Uterus (tissue), 4 donors: Measurements from ENCODE around the gene SRPK2. TPM values are rescaled to one million over a fixed set of nuclear protein-coding genes. Genes with fewer than 3 reads are reported as not detected.

Experiments used
- DNase-seq, 2 donors: peaks; one replicate each; pipeline ENCODE4 v3.0.0-alpha.2; 2019 to 2020
- H3K27ac ChIP-seq, 2 donors: fragments of 200-600 bp; sonication (generic); 1 replicate in 1 of 2; 2 replicates in 1 of 2; pipeline ENCODE4 v1.5.1; 2016 to 2018
- H3K27me3 ChIP-seq, 2 donors: fragments of 200-600 bp; sonication (generic); one replicate each; pipeline ENCODE4 v1.5.1; 2018 to 2019; ENCODE audit warnings: control low read depth in 1 of 2
- H3K36me3 ChIP-seq, 2 donors: fragments of 200-600 bp; sonication (generic); one replicate each; pipeline ENCODE4 v1.5.1; 2019; ENCODE audit warnings: control low read depth in 1 of 2
- H3K4me1 ChIP-seq, 2 donors: fragments of 200-600 bp; sonication (generic); one replicate each; pipeline ENCODE4 v1.5.1; 2018 to 2019; ENCODE audit warnings: control low read depth in 1 of 2
- H3K4me3 ChIP-seq, 2 donors: fragments of 200-600 bp; sonication (generic); 1 replicate in 1 of 2; 2 replicates in 1 of 2; pipeline ENCODE4 v1.5.1; 2018 to 2019; ENCODE audit warnings: mild to moderate bottlenecking in 1 of 2
- H3K9me3 ChIP-seq, 2 donors: fragments of 200-600 bp; sonication (generic); one replicate each; pipeline ENCODE4 v1.5.1; 2019; ENCODE audit warnings: control low read depth in 1 of 2
- CTCF ChIP-seq, 4 experiments: fragments of 200-600 bp in 2 of 4; fragments of 450-650 bp in 2 of 4; sonication (generic) in 2 of 4; IDR thresholded peaks; one replicate each; pipeline ENCODE4 v1.5.1; 2016 to 2019; ENCODE audit warnings: antibody characterized with exemption in 4 of 4, mild to moderate bottlenecking in 2 of 4, moderate library complexity in 1 of 4
- POLR2A ChIP-seq, 2 donors: fragments of 450-650 bp; IDR thresholded peaks; one replicate each; pipeline ENCODE4 v1.6.1; 2016; ENCODE audit warnings: antibody characterized with exemption in 2 of 2, mild to moderate bottlenecking in 1 of 2, moderate library complexity in 1 of 2
- intact Hi-C: fragments of 100-400 bp; cut with DNase I; formaldehyde crosslinking; loops from one replicate; pipeline ENCODE4 v1.15.1; 2023; ENCODE audit warnings: low total_unique reads
- total RNA-seq, 4 donors: library from RNA; depleted of rRNA in 3 of 4; stranded (reverse); fragments of >200 nt in 3 of 4; gene quantifications; one replicate each; pipeline versions ENCODE4 v1.1.0 to v1.2.4, GENCODE V29; 2014 to 2023
- donor health status: DM: yes; HTN: yes; CAD: no.

Gene SRPK2
- total RNA-seq, 4 donors from 2014 or later = 40.0 to 129 (median 76.6) TPM

GRCh38 chr7:105098863-105099515, 289.7 kb downstream of the SRPK2 start:
- H3K4me1 ChIP-seq = peaks cover 0 to 4% of the 10 kb centered on the region in 2 donors
- no peaks in the 10 kb centered on the region for H3K36me3 ChIP-seq
- H3K4me3 ChIP-seq = no peak overlapping the region
- no peak for DNase-seq
- intact Hi-C loops = no loop called here
- TF ChIP-seq CTCF (IDR thresholded peaks at IDR 0.05) = no peak
- H3K9me3 ChIP-seq = no peaks in the 10 kb centered on the region
- no peaks in the 10 kb centered on the region for H3K27me3 ChIP-seq
- no peak overlapping the region for H3K27ac ChIP-seq

GRCh38 chr7:105097619-105098018, 291.1 kb downstream of the SRPK2 start:
- intact Hi-C loops = no loop called here
- peaks cover 0 to 4% of the 10 kb centered on the region in 2 donors for H3K4me1 ChIP-seq
- no peaks in the 10 kb centered on the region for H3K9me3 ChIP-seq
- TF ChIP-seq POLR2A (IDR thresholded peaks at IDR 0.05) (no peak), CTCF (IDR thresholded peaks at IDR 0.05) (no peak)
- H3K4me3 ChIP-seq = no peak overlapping the region
- no peaks in the 10 kb centered on the region for H3K36me3 ChIP-seq
- no peak for DNase-seq
- H3K27ac ChIP-seq = peak overlapping the region in 1 of 2 donors; percentile 20
- H3K27me3 ChIP-seq = no peaks in the 10 kb centered on the region

- Histone ChIP-seq H3K27ac (no peak overlapping the region), H3K36me3 (no peaks in the 10 kb centered on the region), H3K9me3 (no peaks in the 10 kb centered on the region), H3K27me3 (no peaks in the 10 kb centered on the region), H3K4me1 (peaks cover 0 to 4% of the 10 kb centered on the region in 2 donors), H3K4me3 (no peak overlapping the region)
- intact Hi-C loops = no loop called here
- DNase-seq = no peak
- TF ChIP-seq CTCF (IDR thresholded peaks at IDR 0.05) (no peak), POLR2A (IDR thresholded peaks at IDR 0.05) (no peak)
Measured at GRCh38 chr7:105096306-105096705, 292.4 kb downstream of the SRPK2 start.

GRCh38 chr7:105094966-105095365, 293.8 kb downstream of the SRPK2 start:
- intact Hi-C loops = no loop called here
- no peaks in the 10 kb centered on the region for H3K36me3 ChIP-seq

GRCh38 chr7:105088456-105088855, 300.3 kb downstream of the SRPK2 start:
- TF ChIP-seq POLR2A (IDR thresholded peaks at IDR 0.05) (no peak), CTCF (IDR thresholded peaks at IDR 0.05) (no peak)
- Histone ChIP-seq H3K27ac (no peak overlapping the region), H3K4me1 (no peaks in the 10 kb centered on the region), H3K27me3 (no peaks in the 10 kb centered on the region), H3K9me3 (no peaks in the 10 kb centered on the region), H3K4me3 (no peak overlapping the region), H3K36me3 (no peaks in the 10 kb centered on the region)
- no peak for DNase-seq
- intact Hi-C loops = no loop called here

More at GRCh38 chr7:105094966-105095365, 293.8 kb downstream of the SRPK2 start:
- H3K27ac ChIP-seq = no peak overlapping the region
- no peak for TF ChIP-seq CTCF (IDR thresholded peaks at IDR 0.05)
- no peak overlapping the region for H3K4me3 ChIP-seq
- DNase-seq = no peak
- no peaks in the 10 kb centered on the region for H3K9me3 ChIP-seq
- H3K4me1 ChIP-seq = peaks cover 0 to 4% of the 10 kb centered on the region in 2 donors
- no peaks in the 10 kb centered on the region for H3K27me3 ChIP-seq
